ENCODE data around the gene WDR31.

WDR31 gene

DNA sequence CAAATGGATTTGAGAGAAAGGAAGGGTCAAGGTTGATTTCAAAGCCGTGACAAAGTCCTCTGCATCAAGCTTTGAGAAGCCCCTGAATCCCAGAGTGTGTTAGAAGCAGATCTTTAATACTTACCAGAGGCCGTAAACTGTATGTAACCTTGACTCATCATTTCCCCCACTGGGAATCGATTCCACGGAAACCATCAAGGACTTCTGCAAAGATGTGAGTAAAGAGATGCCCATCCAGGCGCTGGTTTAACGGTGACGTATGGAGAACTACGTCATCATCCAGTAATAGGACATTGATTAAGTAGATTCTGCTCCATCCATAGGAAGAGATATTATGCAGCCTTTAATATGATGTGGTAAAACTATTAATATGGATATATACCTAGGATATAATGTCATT is 38.5 kb downstream of the WDR31 start:
- TF ChIP-seq TAF1 (IDR thresholded peaks at IDR 0.05; ENCODE audit: low read depth), result no peak
- no peak for TF ChIP-seq RAD21 (IDR thresholded peaks at IDR 0.05; ENCODE audit: low read depth)
- TF ChIP-seq CEBPB (IDR thresholded peaks at IDR 0.05), result no peak
- no peak for TF ChIP-seq NFIC (IDR thresholded peaks at IDR 0.05)
- TF ChIP-seq EP300 (IDR thresholded peaks at IDR 0.05; ENCODE audit: borderline replicate concordance), result no peak
- no peak for TF ChIP-seq EGR1 (IDR thresholded peaks at IDR 0.05)
- no peak for TF ChIP-seq CREB1 (IDR thresholded peaks at IDR 0.05; ENCODE audit: low read depth)
- TF ChIP-seq FOXM1 (IDR thresholded peaks at IDR 0.05; ENCODE audit: borderline replicate concordance, low read depth), result no peak
- TF ChIP-seq, protein P1, sequence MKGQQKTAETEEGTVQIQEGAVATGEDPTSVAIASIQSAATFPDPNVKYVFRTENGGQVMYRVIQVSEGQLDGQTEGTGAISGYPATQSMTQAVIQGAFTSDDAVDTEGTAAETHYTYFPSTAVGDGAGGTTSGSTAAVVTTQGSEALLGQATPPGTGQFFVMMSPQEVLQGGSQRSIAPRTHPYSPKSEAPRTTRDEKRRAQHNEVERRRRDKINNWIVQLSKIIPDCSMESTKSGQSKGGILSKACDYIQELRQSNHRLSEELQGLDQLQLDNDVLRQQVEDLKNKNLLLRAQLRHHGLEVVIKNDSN (IDR thresholded peaks at IDR 0.05), result no peak
- TF ChIP-seq, protein P2, sequence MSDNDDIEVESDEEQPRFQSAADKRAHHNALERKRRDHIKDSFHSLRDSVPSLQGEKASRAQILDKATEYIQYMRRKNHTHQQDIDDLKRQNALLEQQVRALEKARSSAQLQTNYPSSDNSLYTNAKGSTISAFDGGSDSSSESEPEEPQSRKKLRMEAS (IDR thresholded peaks at IDR 0.05), result no peak
- no peak for TF ChIP-seq YY1 (IDR thresholded peaks at IDR 0.05; ENCODE audit: low read depth)
- TF ChIP-seq ZBTB7A (IDR thresholded peaks at IDR 0.05; ENCODE audit: low read depth), result no peak
- TF ChIP-seq TCF12 (IDR thresholded peaks at IDR 0.05; ENCODE audit: low read depth), result no peak
- TF ChIP-seq, protein P3, sequence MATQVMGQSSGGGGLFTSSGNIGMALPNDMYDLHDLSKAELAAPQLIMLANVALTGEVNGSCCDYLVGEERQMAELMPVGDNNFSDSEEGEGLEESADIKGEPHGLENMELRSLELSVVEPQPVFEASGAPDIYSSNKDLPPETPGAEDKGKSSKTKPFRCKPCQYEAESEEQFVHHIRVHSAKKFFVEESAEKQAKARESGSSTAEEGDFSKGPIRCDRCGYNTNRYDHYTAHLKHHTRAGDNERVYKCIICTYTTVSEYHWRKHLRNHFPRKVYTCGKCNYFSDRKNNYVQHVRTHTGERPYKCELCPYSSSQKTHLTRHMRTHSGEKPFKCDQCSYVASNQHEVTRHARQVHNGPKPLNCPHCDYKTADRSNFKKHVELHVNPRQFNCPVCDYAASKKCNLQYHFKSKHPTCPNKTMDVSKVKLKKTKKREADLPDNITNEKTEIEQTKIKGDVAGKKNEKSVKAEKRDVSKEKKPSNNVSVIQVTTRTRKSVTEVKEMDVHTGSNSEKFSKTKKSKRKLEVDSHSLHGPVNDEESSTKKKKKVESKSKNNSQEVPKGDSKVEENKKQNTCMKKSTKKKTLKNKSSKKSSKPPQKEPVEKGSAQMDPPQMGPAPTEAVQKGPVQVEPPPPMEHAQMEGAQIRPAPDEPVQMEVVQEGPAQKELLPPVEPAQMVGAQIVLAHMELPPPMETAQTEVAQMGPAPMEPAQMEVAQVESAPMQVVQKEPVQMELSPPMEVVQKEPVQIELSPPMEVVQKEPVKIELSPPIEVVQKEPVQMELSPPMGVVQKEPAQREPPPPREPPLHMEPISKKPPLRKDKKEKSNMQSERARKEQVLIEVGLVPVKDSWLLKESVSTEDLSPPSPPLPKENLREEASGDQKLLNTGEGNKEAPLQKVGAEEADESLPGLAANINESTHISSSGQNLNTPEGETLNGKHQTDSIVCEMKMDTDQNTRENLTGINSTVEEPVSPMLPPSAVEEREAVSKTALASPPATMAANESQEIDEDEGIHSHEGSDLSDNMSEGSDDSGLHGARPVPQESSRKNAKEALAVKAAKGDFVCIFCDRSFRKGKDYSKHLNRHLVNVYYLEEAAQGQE (IDR thresholded peaks at IDR 0.05; ENCODE audit: low read depth), result no peak
- TF ChIP-seq TEAD4 (IDR thresholded peaks at IDR 0.05), result no peak

DNA sequence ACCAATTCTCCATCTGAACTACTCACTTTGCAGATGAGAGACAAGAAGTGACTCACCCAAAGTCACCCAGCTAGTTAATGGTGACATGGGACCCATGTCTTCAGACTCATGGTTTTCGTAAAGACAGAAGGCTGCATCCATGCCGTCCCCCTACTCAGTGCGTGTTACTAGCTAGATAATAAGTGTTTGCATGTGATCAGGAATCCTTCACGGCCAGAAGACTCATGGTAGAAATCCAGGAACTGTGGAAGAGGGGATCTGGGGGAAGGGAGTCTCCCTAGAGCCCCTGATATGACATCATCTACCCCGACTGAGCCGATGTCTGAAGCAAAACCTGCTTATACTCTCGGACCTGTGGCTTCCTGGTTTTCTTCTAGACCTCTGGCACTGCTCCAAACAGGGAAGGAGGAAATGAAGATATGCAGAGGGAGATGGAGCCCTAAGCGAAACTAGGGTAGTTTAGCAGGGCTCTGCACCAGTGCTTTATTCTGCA is 40.2 kb downstream of the WDR31 start:
- TF ChIP-seq, protein P2 (IDR thresholded peaks at IDR 0.05), result no peak

DNA sequence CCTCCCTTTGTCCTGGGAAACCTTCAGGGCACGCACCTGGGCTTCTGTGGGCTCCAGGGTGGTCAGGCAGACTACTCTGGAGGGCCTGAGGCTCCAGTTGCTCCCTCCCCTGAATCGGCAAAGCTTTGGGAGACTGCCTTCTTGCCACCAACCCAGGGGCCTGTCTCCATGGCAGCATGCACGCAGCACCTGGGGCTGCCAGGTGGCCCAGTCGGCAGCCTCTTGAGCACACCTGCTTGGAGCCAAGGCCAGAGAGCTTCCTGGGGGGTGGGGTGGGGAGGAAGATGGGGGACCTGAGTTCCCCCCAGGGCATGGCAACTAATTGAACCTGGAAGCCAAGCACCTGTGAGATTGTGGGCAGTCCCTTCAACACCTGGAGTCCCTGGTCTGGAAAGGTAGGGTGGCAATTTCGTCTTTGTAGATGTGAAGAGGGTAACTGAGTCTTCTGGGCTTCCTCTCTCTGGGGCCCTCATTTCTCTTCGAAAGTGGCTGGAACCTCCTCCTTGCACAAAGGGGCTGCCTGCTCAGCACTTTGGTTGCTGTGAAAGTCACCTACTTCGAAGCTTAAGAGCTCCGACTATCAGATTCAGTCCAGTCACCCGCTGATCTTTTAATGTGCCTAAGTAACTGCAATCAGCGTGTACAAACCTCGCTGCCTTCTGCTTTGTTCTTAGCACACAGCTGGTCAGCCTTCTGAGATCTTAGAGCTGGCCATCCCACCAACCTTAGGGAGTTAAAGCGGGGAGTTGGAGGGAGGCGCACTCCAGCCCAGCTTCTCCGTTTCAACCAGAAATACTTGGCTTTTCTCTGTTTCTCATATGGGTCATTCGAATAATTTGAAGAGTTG is 40.9 kb downstream of the WDR31 start:
- no peak for TF ChIP-seq FOXM1 (IDR thresholded peaks at IDR 0.05; ENCODE audit: borderline replicate concordance, low read depth)
- TF ChIP-seq EP300 (IDR thresholded peaks at IDR 0.05; ENCODE audit: borderline replicate concordance), result no peak
- TF ChIP-seq, protein P1 (IDR thresholded peaks at IDR 0.05), result no peak
- TF ChIP-seq TEAD4 (IDR thresholded peaks at IDR 0.05), result no peak
- TF ChIP-seq NFIC (IDR thresholded peaks at IDR 0.05), result no peak
- no peak for TF ChIP-seq CREB1 (IDR thresholded peaks at IDR 0.05; ENCODE audit: low read depth)
- TF ChIP-seq EGR1 (IDR thresholded peaks at IDR 0.05), result no peak
- TF ChIP-seq, protein P3 (IDR thresholded peaks at IDR 0.05; ENCODE audit: low read depth), result no peak
- TF ChIP-seq, protein P2 (IDR thresholded peaks at IDR 0.05), result no peak
- no peak for TF ChIP-seq CEBPB (IDR thresholded peaks at IDR 0.05)
- TF ChIP-seq TCF12 (IDR thresholded peaks at IDR 0.05; ENCODE audit: low read depth), result no peak
- TF ChIP-seq ZBTB7A (IDR thresholded peaks at IDR 0.05; ENCODE audit: low read depth), result no peak

DNA sequence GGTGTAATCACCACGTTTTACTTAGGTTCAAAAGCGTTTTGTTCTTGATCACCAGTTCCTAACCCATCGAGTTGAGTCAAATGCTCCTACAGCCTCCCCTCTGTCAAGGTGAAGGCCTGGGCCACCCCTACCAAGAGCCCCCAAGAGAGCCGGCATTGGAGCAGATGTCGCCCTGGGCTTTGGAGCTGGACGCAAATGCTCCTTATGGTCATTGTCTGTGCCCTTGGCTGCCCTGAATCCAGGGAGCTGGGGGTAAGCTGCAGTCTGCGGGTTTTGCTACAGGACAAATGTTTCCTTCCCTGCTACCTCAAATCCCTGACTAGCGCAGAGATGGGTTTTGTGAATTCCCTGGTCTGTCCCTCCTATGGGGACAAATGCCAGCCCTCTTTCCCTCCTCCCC is 41.8 kb downstream of the WDR31 start:
- TF ChIP-seq TAF1 (IDR thresholded peaks at IDR 0.05; ENCODE audit: low read depth) (no peak), YY1 (IDR thresholded peaks at IDR 0.05; ENCODE audit: low read depth) (no peak), NFIC (IDR thresholded peaks at IDR 0.05) (no peak), ZBTB7A (IDR thresholded peaks at IDR 0.05; ENCODE audit: low read depth) (no peak), TEAD4 (IDR thresholded peaks at IDR 0.05) (no peak), EGR1 (IDR thresholded peaks at IDR 0.05) (no peak), CEBPB (IDR thresholded peaks at IDR 0.05) (no peak)
- TF ChIP-seq, protein P2 (IDR thresholded peaks at IDR 0.05), result no peak
- TF ChIP-seq, protein P3 (IDR thresholded peaks at IDR 0.05; ENCODE audit: low read depth), result no peak
